Right lung (tissue), 5 donors: ENCODE data around the gene FAR2. TPM values are rescaled to one million over a fixed set of nuclear protein-coding genes. Genes with fewer than 3 reads are reported as not detected.
"Not testable (repeated sequence)": the region's sequence is repeated elsewhere in the genome, so short reads cannot be mapped to it uniquely, and the experiment has no call there.

Experiments used
- DNase-seq, 2 donors: peaks; one replicate each; pipeline ENCODE4 v3.0.0-alpha.2; 2013
- polyA plus RNA-seq, 5 donors: library from polyadenylated mRNA; unstranded; fragments of 120-200 nt; gene quantifications; one replicate each; pipeline versions ENCODE4 v1.2.1 to v1.2.3, GENCODE V29; 2013; ENCODE audit warnings: inconsistent platforms in 1 of 5, low replicate concordance in 1 of 5; ENCODE audit not compliant: insufficient read length in 5 of 5, insufficient read depth in 1 of 5

The FAR2 gene
- polyA plus RNA-seq, 5 donors = 5.3 to 12.0 (median 9.5) TPM

GRCh38 chr12:29230800-29231560 is 81.9 kb downstream of the FAR2 start:
- DNase-seq = no peak

GRCh38 chr12:29232086-29232485 is 83.0 kb downstream of the FAR2 start:
- no peak for DNase-seq

DNA sequence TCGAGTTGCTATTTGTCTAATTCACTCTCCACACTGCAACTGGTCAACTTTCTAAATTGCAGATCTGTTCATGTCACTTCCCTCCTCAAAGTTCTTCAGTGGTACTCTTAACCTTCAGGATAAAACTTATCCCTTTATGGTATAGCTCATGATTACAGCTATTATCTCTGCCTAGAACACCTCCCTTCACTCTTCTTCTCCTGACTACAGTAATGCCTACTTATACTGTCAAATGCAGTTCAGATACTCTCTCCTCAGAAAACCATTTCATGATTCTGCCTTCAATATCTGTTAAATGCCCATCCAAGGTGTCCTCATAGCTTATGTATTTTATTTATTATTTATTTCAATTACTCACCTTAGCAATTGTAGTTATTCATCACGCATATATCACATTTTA is 85.5 kb downstream of the FAR2 start:
- no peak for DNase-seq

GRCh38 chr12:29234965-29235626 is 86.0 kb downstream of the FAR2 start:
- no peak for DNase-seq

GRCh38 chr12:29238822-29239291 is 89.8 kb downstream of the FAR2 start:
- no peak for DNase-seq

- DNase-seq = no peak
Measured at GRCh38 chr12:29239336-29239735, 90.3 kb downstream of the FAR2 start.

DNA sequence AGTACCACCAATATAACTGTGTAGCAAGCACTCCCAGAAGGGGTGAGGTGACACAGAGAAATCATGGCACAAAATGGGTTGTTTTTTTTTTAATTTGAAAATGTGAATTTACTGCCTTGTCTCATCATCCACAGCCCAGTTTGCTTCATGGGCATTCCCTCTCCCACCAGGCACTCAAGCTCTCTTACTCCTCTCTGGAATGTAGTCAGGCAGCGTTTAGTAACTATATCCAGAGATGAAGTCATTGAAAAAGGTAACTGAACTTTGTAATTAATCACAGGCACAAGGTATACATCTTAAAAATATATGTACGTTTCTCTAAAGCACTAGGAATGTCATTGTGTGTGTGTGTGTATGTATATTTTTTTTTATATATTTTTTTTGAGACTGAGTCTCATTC is 91.4 kb downstream of the FAR2 start:
- peak in 1 of 2 donors; percentile 5 for DNase-seq

GRCh38 chr12:29241821-29242591 is 92.9 kb downstream of the FAR2 start:
- DNase-seq = peak; percentile 18 to 20

GRCh38 chr12:29242921-29243431 is 93.9 kb downstream of the FAR2 start:
- no peak for DNase-seq

DNA sequence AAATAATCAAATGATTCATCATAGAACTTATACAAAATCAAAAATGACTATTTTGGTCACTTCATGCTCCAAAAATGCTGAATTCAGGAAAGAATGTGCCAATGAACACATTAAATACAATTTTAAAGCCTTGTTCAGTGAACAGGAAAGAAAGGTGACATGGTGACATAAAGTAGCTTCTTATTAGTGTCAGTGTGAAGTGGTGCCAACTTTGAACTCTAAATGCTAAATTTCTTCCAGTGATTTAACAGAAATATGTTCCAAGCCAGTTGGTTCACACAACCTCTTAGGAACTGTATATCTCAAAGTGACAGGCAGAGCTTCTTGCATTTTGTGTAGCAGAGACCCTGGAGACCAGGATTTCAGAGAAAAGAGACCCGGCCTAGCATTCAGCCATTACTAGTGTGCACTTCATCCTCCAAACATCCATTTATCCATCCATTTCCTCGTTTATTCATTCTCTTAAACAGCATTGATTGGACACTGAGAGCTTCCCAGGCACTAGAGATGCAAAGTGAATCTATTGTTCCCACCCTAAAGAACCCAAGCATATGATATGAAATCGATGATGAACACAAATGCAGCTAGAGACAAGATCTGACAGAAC is 95.2 kb downstream of the FAR2 start:
- no peak for DNase-seq

GRCh38 chr12:29245246-29245645 is 96.2 kb downstream of the FAR2 start:
- DNase-seq = no peak

DNA sequence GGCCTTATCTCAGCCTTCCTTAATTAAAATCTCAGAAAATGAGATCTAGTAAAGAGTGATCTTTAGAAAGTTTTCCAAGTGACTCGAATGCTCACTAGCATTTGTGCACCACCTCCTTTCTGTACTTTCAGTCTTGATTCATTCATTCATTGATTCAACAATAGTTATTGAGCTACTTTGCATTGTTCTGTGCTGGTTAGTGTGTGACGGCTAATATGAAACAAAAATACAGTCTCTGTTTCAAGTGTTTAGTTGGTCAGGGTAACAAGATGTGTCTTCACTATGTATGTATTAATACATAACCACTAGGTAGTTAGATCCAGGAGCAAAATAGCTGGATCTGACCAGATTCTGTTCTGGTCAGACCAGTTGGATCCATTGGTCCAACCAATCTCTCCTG is 100.9 kb downstream of the FAR2 start:
- no peak for DNase-seq

- no peak for DNase-seq
Measured at GRCh38 chr12:29253906-29254625, 105.0 kb downstream of the FAR2 start.

DNA sequence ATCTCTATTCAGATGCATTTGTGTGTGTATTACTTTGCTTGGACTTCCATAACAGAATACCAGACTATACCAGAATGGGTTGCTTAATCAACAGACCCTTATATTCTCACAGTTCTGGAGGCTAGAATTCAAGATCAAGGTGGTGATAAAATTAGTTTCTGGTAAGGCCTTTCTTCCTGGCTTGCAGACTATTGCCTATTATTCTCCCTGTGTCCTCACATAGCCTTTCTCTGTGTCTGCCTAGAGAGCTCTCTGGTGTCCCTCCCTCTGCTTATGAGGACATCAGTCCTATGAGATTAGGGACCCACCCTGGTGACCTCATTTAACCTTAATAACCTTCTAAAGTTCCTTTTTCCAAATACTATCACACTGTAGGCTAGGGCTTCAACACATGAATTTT is 106.0 kb downstream of the FAR2 start:
- DNase-seq = no peak

DNA sequence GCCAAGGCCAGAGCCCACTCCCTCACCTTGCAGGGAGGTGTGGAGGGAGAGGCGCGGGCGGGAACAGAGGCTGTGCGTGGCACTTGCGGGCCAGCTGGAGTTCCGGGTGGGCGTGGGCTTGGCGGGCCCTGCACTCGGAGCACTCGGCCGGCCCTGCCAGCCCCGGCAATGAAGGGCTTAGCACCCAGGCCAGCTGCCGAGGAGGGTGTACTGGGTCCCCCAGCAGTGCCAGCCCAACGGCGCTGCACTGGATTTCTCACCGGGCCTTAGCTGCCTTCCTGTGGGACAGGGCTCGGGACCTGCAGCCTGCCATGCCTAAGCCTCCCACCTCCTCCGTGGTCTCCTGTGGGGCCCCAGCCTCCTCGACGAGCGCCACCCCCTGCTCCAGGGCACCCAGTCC is 107.5 kb downstream of the FAR2 start:
- DNase-seq = no peak

DNA sequence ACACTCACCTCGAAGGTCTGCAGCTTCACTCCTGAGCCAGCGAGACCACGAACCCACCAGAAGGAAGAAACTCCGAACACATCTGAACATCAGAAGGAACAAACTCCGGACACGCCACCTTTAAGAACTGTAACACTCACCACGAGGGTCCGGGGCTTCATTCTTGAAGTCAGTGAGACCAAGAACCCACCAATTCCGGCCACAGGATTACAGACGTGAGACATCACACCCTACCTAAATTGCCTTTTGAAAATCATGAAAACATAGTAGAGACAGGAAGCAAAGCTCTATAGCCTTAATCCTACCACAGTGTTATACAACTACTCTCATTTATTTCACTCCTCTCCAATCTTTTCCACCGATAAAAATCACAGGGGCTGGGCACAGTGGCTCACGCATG is 108.6 kb downstream of the FAR2 start:
- not testable (repeated sequence) for DNase-seq

DNA sequence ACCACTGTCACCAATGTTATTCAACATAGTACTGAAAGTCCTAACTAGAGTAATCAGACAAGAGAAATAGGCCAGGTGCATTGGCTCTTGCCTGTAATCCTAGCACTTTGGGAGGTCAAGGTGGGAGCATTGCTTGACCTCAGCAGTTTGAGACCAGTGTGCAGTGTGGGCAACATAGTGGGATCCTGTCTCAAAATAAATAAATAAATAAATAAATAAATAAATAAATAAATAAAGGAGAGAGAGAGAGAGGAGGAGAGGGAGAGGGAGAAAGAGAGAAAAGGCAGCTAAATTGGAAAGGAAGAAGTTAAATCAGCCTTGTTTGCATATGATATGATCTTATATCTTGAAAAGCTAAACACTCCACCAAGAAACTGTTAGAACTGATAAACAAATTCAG is 115.3 kb downstream of the FAR2 start:
- DNase-seq = no peak

DNA sequence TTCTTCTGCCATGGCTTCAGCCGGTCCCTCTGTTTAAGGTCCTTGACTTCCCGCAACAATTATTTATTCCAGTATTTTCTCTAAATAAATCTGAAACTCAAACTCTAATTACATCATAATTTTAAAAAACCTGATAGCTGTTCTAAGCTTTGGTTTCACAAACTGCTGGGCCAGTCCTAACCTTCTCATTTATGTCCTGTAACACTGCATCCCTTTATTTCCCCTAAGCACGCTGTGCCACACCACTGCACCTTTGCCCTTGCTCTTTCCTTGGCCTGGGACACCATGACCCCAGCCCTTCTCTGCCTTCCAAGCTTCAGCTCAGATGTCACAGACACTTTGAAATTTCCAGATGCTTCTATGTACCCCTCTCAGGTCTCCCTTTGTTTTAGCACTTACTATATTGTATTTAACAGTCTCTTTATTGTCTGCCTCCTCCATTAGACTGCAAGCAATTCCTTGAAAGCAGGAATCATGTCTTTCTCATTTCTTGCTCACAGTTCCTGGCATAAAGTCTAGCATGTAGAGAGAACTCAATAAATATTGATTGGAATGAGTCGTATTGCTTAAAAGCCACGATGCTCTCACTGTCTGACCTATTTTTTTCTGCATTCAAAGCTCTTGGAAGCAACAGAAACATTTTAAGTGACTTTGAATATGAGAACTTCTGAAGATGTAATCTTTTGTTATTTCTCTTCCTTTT is 120.8 kb downstream of the FAR2 start:
- DNase-seq = no peak

DNA sequence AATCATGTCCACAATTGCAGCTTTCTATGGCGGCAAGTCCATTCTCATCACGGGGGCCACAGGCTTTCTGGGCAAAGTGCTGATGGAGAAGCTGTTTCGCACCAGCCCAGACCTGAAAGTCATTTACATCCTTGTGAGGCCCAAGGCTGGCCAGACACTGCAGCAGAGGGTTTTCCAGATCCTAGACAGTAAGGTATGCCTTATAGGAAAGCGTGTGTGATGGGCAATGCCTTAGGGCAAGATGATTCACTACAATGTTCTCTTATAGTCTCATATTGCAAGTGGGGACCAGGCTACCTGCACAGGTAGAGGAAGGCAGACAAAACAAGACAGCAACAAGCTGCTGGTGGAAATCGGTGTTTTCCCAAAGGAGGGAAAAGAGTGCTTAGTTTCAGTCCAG is 121.4 kb downstream of the FAR2 start:
- no peak for DNase-seq

GRCh38 chr12:29273178-29273843 is 124.2 kb downstream of the FAR2 start:
- no peak for DNase-seq
